Left colon (tissue), 2 donors: ENCODE results near the gene ZNF414. TPM values are rescaled to one million over a fixed set of nuclear protein-coding genes. Genes with fewer than 3 reads are reported as not detected.
"Not testable (repeated sequence)": the region's sequence is repeated elsewhere in the genome, so short reads cannot be mapped to it uniquely, and the experiment has no call there.

Experiments used
- ATAC-seq: fragments of 200-7000 bp; cut with Tn5 transposase; one replicate; pipeline ENCODE4 v1.9.1; 2020; ENCODE audit warnings: mild to moderate bottlenecking, moderate library complexity
- DNase-seq, 2 donors: peaks; one replicate each; pipeline ENCODE4 v3.0.0-alpha.2; 2020
- intact Hi-C, 2 donors: fragments of 100-400 bp; cut with DNase I in 1 of 2; cut with micrococcal nuclease in 1 of 2; formaldehyde crosslinking; loops; one replicate each; pipeline versions ENCODE4 v1.11.2 to v1.14.0; 2022; cut with DNase I, micrococcal nuclease
- total RNA-seq, 2 donors: library from RNA; stranded (reverse); fragmentation: NEBNext Ultra II Directional; extraction: Animal tissue kit (Norgen Biotek cat#: 25700); gene quantifications; one replicate each; pipeline ENCODE4 v1.2.1, GENCODE V29; 2021
- donor health status: DM: no; HTN: no; CAD: no.
- donor health status: DM: yes; HTN: yes; CAD: no.

Gene ZNF414
- total RNA-seq, 2 donors from 2014 or later: 22.1 to 22.4 TPM

GRCh38 chr19:8526345-8527091, 12.6 kb upstream of the ZNF414 start:
- DNase-seq (peak; percentile 90 to 96), ATAC-seq (peak; percentile 71)
- intact Hi-C loops: no loop called here

DNA sequence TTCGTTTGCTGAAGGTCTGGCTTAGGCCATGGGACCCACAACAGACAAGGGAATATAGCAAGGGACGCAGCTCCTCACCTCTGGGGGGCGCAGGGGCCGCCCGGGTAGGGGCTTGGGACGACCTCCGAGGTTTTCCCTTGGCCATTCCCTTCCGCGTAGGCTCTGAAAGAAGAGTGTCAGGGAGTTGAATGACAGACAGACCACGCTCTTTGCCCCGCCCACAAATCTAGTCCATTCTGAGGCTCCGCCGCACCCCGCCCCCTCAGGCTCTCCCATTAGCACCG, 11.4 kb upstream of the ZNF414 start:
- no peak for ATAC-seq
- DNase-seq: no peak
- intact Hi-C loops: no loop called here

GRCh38 chr19:8519388-8519787, 5.4 kb upstream of the ZNF414 start:
- DNase-seq (no peak), ATAC-seq (no peak)
- intact Hi-C loops: no loop called here

- ATAC-seq: no peak
- intact Hi-C loops: no loop called here
- DNase-seq: no peak
Observed at GRCh38 chr19:8518536-8518935, 4.6 kb upstream of the ZNF414 start.

GRCh38 chr19:8517551-8518442, 3.8 kb upstream of the ZNF414 start:
- ATAC-seq (no peak), DNase-seq (no peak)
- intact Hi-C loops: no loop called here

- DNase-seq (no peak), ATAC-seq (no peak)
- intact Hi-C loops: no loop called here
Observed at GRCh38 chr19:8515317-8515716, 1.4 kb upstream of the ZNF414 start.

GRCh38 chr19:8514505-8515009, 590 bp upstream of the ZNF414 start:
- ATAC-seq, intact Hi-C loops: not testable (repeated sequence)

GRCh38 chr19:8513036-8513686, 806 bp downstream of the ZNF414 start:
- ATAC-seq (no peak), DNase-seq (peak in 1 of 2 donors; percentile 29)
- intact Hi-C loops: no loop called here

More at GRCh38 chr19:8514505-8515009, 590 bp upstream of the ZNF414 start:
- peak in 1 of 2 donors; percentile 29 for DNase-seq

- ATAC-seq: peak; percentile 57
- intact Hi-C loops: no loop called here
- DNase-seq: peak; percentile 51 to 67
Observed at GRCh38 chr19:8512115-8512967, 1.6 kb downstream of the ZNF414 start.

- peak; percentile 37 to 53 for DNase-seq
Observed at GRCh38 chr19:8511573-8512101, 2.3 kb downstream of the ZNF414 start.

GRCh38 chr19:8510589-8511115, 3.3 kb downstream of the ZNF414 start:
- ATAC-seq: no peak
- intact Hi-C loops: no loop called here
- no peak for DNase-seq

More at GRCh38 chr19:8511573-8512101, 2.3 kb downstream of the ZNF414 start:
- peak; percentile 29 for ATAC-seq
- intact Hi-C loops: no loop called here

GRCh38 chr19:8506402-8506957, 7.5 kb downstream of the ZNF414 start:
- intact Hi-C loops: loop anchor here in 1 of 2 donors (5.0 kb wide), 1 partner anchor 154 kb away; no protein-coding TSS in a partner anchor
- no peak for DNase-seq
- peak; percentile 50 for ATAC-seq

- peak; percentile 82 for ATAC-seq
- intact Hi-C loops: loop anchor here in 1 of 2 donors (5.0 kb wide), 1 partner anchor 154 kb away; no protein-coding TSS in a partner anchor
Observed at GRCh38 chr19:8505680-8506401, 8.1 kb downstream of the ZNF414 start.

DNA sequence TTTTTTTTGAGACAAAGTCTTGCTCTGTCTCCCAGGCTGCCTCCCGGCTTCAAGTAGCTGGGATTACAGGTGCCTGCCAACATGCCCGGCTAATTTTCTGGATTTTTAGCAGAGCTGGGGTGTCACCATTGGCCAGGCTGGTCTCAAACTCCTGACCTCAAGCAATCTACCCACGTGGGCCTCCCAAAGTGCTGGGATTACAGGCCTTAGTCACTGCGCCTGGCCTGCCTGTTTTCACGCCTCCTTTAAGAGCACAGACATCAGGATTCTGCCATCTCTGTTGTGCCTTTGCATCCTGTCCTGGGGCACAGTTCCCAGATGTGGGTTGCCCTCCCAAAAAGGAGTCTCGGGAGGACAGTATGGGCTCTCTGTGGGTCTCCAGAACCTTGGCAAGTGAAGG, 9.0 kb downstream of the ZNF414 start:
- DNase-seq (no peak), ATAC-seq (no peak)
- intact Hi-C loops: loop anchor here in 1 of 2 donors (5.0 kb wide), 1 partner anchor 153 kb away; no protein-coding TSS in a partner anchor

More at GRCh38 chr19:8505680-8506401, 8.1 kb downstream of the ZNF414 start:
- DNase-seq: peak in 1 of 2 donors; percentile 86

GRCh38 chr19:8504171-8504570, 9.8 kb downstream of the ZNF414 start:
- no peak for ATAC-seq

DNA sequence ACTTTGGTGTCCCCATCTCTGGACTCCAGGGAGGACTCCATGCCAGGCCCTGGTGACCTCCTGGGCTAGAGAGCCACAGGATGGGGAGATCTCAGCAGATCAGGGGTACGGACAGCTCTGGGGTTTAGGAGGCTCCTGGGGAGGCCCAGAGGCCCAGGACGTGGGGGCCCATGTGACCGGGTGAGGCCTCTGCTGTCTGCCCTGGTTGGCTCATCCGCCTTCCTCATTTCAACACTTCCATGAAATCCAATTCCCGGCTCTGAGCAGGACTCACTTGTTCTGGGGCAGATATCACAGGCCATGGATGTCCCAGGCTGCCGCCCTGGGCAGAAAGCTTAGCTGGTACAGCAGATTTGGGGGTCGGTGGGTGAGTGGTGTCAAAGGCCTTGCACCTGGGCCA, 10.5 kb downstream of the ZNF414 start:
- intact Hi-C loops: no loop called here
- no peak for DNase-seq
- no peak for ATAC-seq

More at GRCh38 chr19:8504171-8504570, 9.8 kb downstream of the ZNF414 start:
- no peak for DNase-seq
- intact Hi-C loops: no loop called here

DNA sequence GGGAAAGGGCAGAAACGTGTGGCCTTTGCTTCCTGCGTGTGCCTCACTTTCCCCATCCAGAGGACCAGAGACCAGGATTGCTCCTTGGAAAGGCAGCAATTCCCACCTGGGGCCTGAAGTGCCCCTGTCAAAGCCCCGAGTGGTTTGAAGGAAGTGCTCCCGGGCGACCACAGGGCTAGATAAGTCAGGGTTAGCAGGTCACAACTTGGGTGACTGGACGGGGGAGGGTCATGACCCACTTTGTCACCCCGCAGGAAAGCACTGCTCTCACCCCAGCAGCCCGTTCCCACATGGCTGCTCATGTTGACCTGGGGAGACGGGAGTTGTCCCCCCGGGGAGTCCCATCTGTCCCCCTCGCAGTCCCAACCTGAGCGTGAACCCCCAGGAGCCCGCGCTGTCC, 12.0 kb downstream of the ZNF414 start:
- ATAC-seq (no peak), DNase-seq (no peak)
- intact Hi-C loops: no loop called here
